GM18870 (cell line): ENCODE measurements around the gene PPP1R14D.

Source experiments
- ATAC-seq: cut with Tn5 transposase; IDR thresholded peaks from one replicate; pipeline ENCODE4 v1.9.1; 2021; ENCODE audit warnings: moderate library complexity; ENCODE audit not compliant: unreplicated experiment

The PPP1R14D gene

GRCh38 chr15:40787991-40788390 lies 40.5 kb downstream of the PPP1R14D start:
- ATAC-seq: no peak

- no peak for ATAC-seq
These were observed 41.1 kb downstream of the PPP1R14D start for GRCh38 chr15:40787344-40787841.

GRCh38 chr15:40785814-40786213 lies 42.7 kb downstream of the PPP1R14D start:
- no peak for ATAC-seq

- ATAC-seq: no peak
These were observed 43.3 kb downstream of the PPP1R14D start for GRCh38 chr15:40785164-40785563.

GRCh38 chr15:40782609-40783227 lies 45.8 kb downstream of the PPP1R14D start:
- ATAC-seq: no peak

- no peak for ATAC-seq
These were observed 51.9 kb downstream of the PPP1R14D start for GRCh38 chr15:40776537-40777141.

GRCh38 chr15:40775740-40776536 lies 52.6 kb downstream of the PPP1R14D start:
- no peak for ATAC-seq

GRCh38 chr15:40775007-40775406 lies 53.5 kb downstream of the PPP1R14D start:
- ATAC-seq: no peak

- ATAC-seq: no peak
These were observed 54.6 kb downstream of the PPP1R14D start for GRCh38 chr15:40773902-40774301.

- no peak for ATAC-seq
These were observed 55.0 kb downstream of the PPP1R14D start for GRCh38 chr15:40773496-40773895.

GRCh38 chr15:40772014-40772413 lies 56.5 kb downstream of the PPP1R14D start:
- ATAC-seq: no peak

GRCh38 chr15:40771242-40771641 lies 57.3 kb downstream of the PPP1R14D start:
- ATAC-seq: no peak

GRCh38 chr15:40770147-40770721 lies 58.3 kb downstream of the PPP1R14D start:
- no peak for ATAC-seq

- ATAC-seq: no peak
These were observed 59.0 kb downstream of the PPP1R14D start, which contains the start of gene C15orf62 for GRCh38 chr15:40769274-40770146. Gene C15orf62, plus strand, starts transcription at chr15:40769980. Its CDS starts 516 bp downstream, at chr15:40770496.

GRCh38 chr15:40768521-40769273 lies 59.8 kb downstream of the PPP1R14D start:
- no peak for ATAC-seq

GRCh38 chr15:40767838-40768500 lies 60.5 kb downstream of the PPP1R14D start:
- no peak for ATAC-seq

GRCh38 chr15:40766906-40767837 lies 61.3 kb downstream of the PPP1R14D start:
- ATAC-seq: no peak

- no peak for ATAC-seq
These were observed 62.2 kb downstream of the PPP1R14D start for GRCh38 chr15:40766194-40766815.
